ENCODE data around the gene CRYBG1. TPM values are rescaled to one million over a fixed set of nuclear protein-coding genes. Genes with fewer than 3 reads are reported as not detected.

CRYBG1 gene
- total RNA-seq, 1 experiment from 2014 or later, result 14.1 TPM

Other genes with a start within 250 kb of the CRYBG1 start
- 49.6 and 72.6 TPM in 2 replicates for gene ATG5, start 35.0 kb upstream of the CRYBG1 start, total RNA-seq (2014; rRNA removed; shearing (Covaris generic))

Measured in Daoy (cell line).